GM23338 (cell line): ENCODE data around the gene FSIP2.

Experiments used
- EZH2 ChIP-seq: fragments of 200-600 bp; sonication (generic); IDR thresholded peaks from one replicate; pipeline ENCODE4 v1.8.0; 2017; ENCODE audit warnings: antibody characterized with exemption, mild to moderate bottlenecking, low read depth; ENCODE audit not compliant: unreplicated experiment
- EZH2phosphoT487 ChIP-seq: fragments of 200-600 bp; sonication (generic); IDR thresholded peaks from one replicate; pipeline ENCODE4 v1.8.1; 2018; ENCODE audit warnings: antibody characterized with exemption; ENCODE audit not compliant: unreplicated experiment
- POLR2AphosphoS5 ChIP-seq: IDR thresholded peaks from 2 replicates; pipeline ENCODE4 v1.6.1; 2016; ENCODE audit warnings: antibody characterized with exemption, low read depth
- TF ChIP-seq, protein P1 (sequence below), 2 experiments: fragments of 200-600 bp in 1 of 2; sonication (generic) in 1 of 2; conservative IDR thresholded peaks; 2 replicates each; pipeline versions ENCODE4 v1.5.1 to v1.6.1; 2016 to 2017; ENCODE audit warnings: antibody characterized with exemption in 2 of 2, low read depth in 2 of 2, mild to moderate bottlenecking in 2 of 2, moderate library complexity in 1 of 2

DNA sequence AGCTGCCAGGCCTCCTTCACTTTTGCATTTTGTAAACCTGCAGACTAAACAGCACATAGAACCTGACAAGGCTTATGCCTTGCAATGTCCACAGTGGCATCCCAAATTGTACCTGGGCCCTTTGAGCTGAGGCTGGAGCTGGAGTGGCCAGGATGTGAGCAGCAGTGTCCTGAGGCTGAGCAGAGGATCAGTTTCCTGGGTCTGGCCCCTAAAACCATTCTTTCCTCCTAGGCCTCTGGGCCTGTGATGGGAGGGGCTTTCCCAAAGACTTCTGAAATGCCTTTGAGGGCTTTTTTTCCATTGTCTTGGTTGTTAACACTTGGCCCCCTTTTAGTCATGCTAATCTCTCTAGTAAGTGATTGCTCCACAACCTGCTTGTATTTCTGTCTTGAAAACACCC lies 32.8 kb downstream of the FSIP2 start:
- TF ChIP-seq EZH2 (no peak), EZH2phosphoT487 (no peak), POLR2AphosphoS5 (no peak)
- TF ChIP-seq, protein P1, sequence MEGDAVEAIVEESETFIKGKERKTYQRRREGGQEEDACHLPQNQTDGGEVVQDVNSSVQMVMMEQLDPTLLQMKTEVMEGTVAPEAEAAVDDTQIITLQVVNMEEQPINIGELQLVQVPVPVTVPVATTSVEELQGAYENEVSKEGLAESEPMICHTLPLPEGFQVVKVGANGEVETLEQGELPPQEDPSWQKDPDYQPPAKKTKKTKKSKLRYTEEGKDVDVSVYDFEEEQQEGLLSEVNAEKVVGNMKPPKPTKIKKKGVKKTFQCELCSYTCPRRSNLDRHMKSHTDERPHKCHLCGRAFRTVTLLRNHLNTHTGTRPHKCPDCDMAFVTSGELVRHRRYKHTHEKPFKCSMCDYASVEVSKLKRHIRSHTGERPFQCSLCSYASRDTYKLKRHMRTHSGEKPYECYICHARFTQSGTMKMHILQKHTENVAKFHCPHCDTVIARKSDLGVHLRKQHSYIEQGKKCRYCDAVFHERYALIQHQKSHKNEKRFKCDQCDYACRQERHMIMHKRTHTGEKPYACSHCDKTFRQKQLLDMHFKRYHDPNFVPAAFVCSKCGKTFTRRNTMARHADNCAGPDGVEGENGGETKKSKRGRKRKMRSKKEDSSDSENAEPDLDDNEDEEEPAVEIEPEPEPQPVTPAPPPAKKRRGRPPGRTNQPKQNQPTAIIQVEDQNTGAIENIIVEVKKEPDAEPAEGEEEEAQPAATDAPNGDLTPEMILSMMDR (conservative IDR thresholded peaks at IDR 0.05; ENCODE audit: low read depth in 2 of 2): no peak
